ENCODE results near the gene MIF4GD.
"Not testable (repeated sequence)": the region's sequence is repeated elsewhere in the genome, so short reads cannot be mapped to it uniquely, and the experiment has no call there.

The MIF4GD gene

GRCh38 chr17:75301502-75302206 lies 30.6 kb upstream of the MIF4GD start:
- Histone ChIP-seq H3K4me3 (ENCODE audit: low read depth in 1 of 2, low read length in 2 of 2) (no peak overlapping the region), H3K27me3 (ENCODE audit: low read depth, low read length) (no peaks in the 10 kb centered on the region), H3K36me3 (ENCODE audit: control insufficient read depth in 1 of 2, insufficient read depth in 2 of 2, low read length in 2 of 2) (no peaks in the 10 kb centered on the region), H3K27ac (ENCODE audit: low read length) (no peak overlapping the region), H3K9me3 (ENCODE audit: control insufficient read depth in 1 of 2, low read length in 2 of 2) (no peaks in the 10 kb centered on the region), H3K4me1 (ENCODE audit: control insufficient read depth in 1 of 2, insufficient read depth in 2 of 2, low read length in 2 of 2) (no peaks in the 10 kb centered on the region)

GRCh38 chr17:75301049-75301448 lies 30.0 kb upstream of the MIF4GD start:
- no peaks in the 10 kb centered on the region for H3K9me3 ChIP-seq (ENCODE audit: control insufficient read depth in 1 of 2, low read length in 2 of 2)
- no peaks in the 10 kb centered on the region for H3K36me3 ChIP-seq (ENCODE audit: control insufficient read depth in 1 of 2, insufficient read depth in 2 of 2, low read length in 2 of 2)
- no peaks in the 10 kb centered on the region for H3K4me1 ChIP-seq (ENCODE audit: control insufficient read depth in 1 of 2, insufficient read depth in 2 of 2, low read length in 2 of 2)
- H3K27ac ChIP-seq (ENCODE audit: low read length) = no peak overlapping the region
- H3K27me3 ChIP-seq (ENCODE audit: low read depth, low read length) = no peaks in the 10 kb centered on the region
- no peak overlapping the region for H3K4me3 ChIP-seq (ENCODE audit: low read depth in 1 of 2, low read length in 2 of 2)

GRCh38 chr17:75300280-75300679 lies 29.2 kb upstream of the MIF4GD start:
- Histone ChIP-seq H3K27me3 (ENCODE audit: low read depth, low read length) (no peaks in the 10 kb centered on the region), H3K27ac (ENCODE audit: low read length) (no peak overlapping the region), H3K9me3 (ENCODE audit: control insufficient read depth in 1 of 2, low read length in 2 of 2) (no peaks in the 10 kb centered on the region), H3K36me3 (ENCODE audit: control insufficient read depth in 1 of 2, insufficient read depth in 2 of 2, low read length in 2 of 2) (no peaks in the 10 kb centered on the region), H3K4me3 (ENCODE audit: low read depth in 1 of 2, low read length in 2 of 2) (no peak overlapping the region), H3K4me1 (ENCODE audit: control insufficient read depth in 1 of 2, insufficient read depth in 2 of 2, low read length in 2 of 2) (peaks cover 0 to 5% of the 10 kb centered on the region in 2 donors)

GRCh38 chr17:75295201-75296158 lies 24.4 kb upstream of the MIF4GD start:
- peak overlapping the region; percentile 95 for H3K27ac ChIP-seq (ENCODE audit: low read length)
- H3K4me3 ChIP-seq (ENCODE audit: low read depth in 1 of 2, low read length in 2 of 2) = no peak overlapping the region
- H3K9me3 ChIP-seq (ENCODE audit: control insufficient read depth in 1 of 2, low read length in 2 of 2) = no peaks in the 10 kb centered on the region
- H3K27me3 ChIP-seq (ENCODE audit: low read depth, low read length) = no peaks in the 10 kb centered on the region
- H3K36me3 ChIP-seq (ENCODE audit: control insufficient read depth in 1 of 2, insufficient read depth in 2 of 2, low read length in 2 of 2) = no peaks in the 10 kb centered on the region
- H3K4me1 ChIP-seq (ENCODE audit: control insufficient read depth in 1 of 2, insufficient read depth in 2 of 2, low read length in 2 of 2) = peaks cover 0 to 6% of the 10 kb centered on the region in 2 donors

- H3K4me1 ChIP-seq (ENCODE audit: control insufficient read depth in 1 of 2, insufficient read depth in 2 of 2, low read length in 2 of 2); H3K9me3 ChIP-seq (ENCODE audit: control insufficient read depth in 1 of 2, low read length in 2 of 2); H3K4me3 ChIP-seq (ENCODE audit: low read depth in 1 of 2, low read length in 2 of 2); H3K36me3 ChIP-seq (ENCODE audit: control insufficient read depth in 1 of 2, insufficient read depth in 2 of 2, low read length in 2 of 2); H3K27ac ChIP-seq (ENCODE audit: low read length); H3K27me3 ChIP-seq (ENCODE audit: low read depth, low read length): not testable (repeated sequence)
These were observed 21.9 kb upstream of the MIF4GD start for GRCh38 chr17:75292810-75293448.

GRCh38 chr17:75289832-75290337 lies 18.9 kb upstream of the MIF4GD start:
- Histone ChIP-seq H3K4me3 (ENCODE audit: low read depth in 1 of 2, low read length in 2 of 2) (peak overlapping the region; percentile 84 to 95), H3K27ac (ENCODE audit: low read length) (peak overlapping the region; percentile 93), H3K36me3 (ENCODE audit: control insufficient read depth in 1 of 2, insufficient read depth in 2 of 2, low read length in 2 of 2) (no peaks in the 10 kb centered on the region), H3K4me1 (ENCODE audit: control insufficient read depth in 1 of 2, insufficient read depth in 2 of 2, low read length in 2 of 2) (peaks cover 0 to 7% of the 10 kb centered on the region in 2 donors), H3K27me3 (ENCODE audit: low read depth, low read length) (no peaks in the 10 kb centered on the region), H3K9me3 (ENCODE audit: control insufficient read depth in 1 of 2, low read length in 2 of 2) (no peaks in the 10 kb centered on the region)

GRCh38 chr17:75289115-75289831 lies 18.2 kb upstream of the MIF4GD start, which contains the start of gene SLC25A19:
Gene SLC25A19 (minus strand): TSS chr17:75289433. CDS start chr17:75286764, 2,669 bp downstream.
- Histone ChIP-seq H3K27me3 (ENCODE audit: low read depth, low read length) (no peaks in the 10 kb centered on the region), H3K9me3 (ENCODE audit: control insufficient read depth in 1 of 2, low read length in 2 of 2) (no peaks in the 10 kb centered on the region), H3K36me3 (ENCODE audit: control insufficient read depth in 1 of 2, insufficient read depth in 2 of 2, low read length in 2 of 2) (no peaks in the 10 kb centered on the region), H3K4me1 (ENCODE audit: control insufficient read depth in 1 of 2, insufficient read depth in 2 of 2, low read length in 2 of 2) (peaks cover 0 to 7% of the 10 kb centered on the region in 2 donors), H3K4me3 (ENCODE audit: low read depth in 1 of 2, low read length in 2 of 2) (peak within 1 kb of the TSS; percentile 84 to 95), H3K27ac (ENCODE audit: low read length) (peak within 1 kb of the TSS; percentile 93)

GRCh38 chr17:75288770-75289114 lies 17.7 kb upstream of the MIF4GD start:
- H3K4me1 ChIP-seq (ENCODE audit: control insufficient read depth in 1 of 2, insufficient read depth in 2 of 2, low read length in 2 of 2) = peaks cover 0 to 7% of the 10 kb centered on the region in 2 donors
- H3K9me3 ChIP-seq (ENCODE audit: control insufficient read depth in 1 of 2, low read length in 2 of 2) = no peaks in the 10 kb centered on the region
- H3K27ac ChIP-seq (ENCODE audit: low read length) = peak overlapping the region; percentile 63
- no peaks in the 10 kb centered on the region for H3K27me3 ChIP-seq (ENCODE audit: low read depth, low read length)
- H3K4me3 ChIP-seq (ENCODE audit: low read depth in 1 of 2, low read length in 2 of 2) = peak overlapping the region; percentile 84 to 95
- H3K36me3 ChIP-seq (ENCODE audit: control insufficient read depth in 1 of 2, insufficient read depth in 2 of 2, low read length in 2 of 2) = no peaks in the 10 kb centered on the region

- Histone ChIP-seq H3K27me3 (ENCODE audit: low read depth, low read length) (no peaks in the 10 kb centered on the region), H3K4me1 (ENCODE audit: control insufficient read depth in 1 of 2, insufficient read depth in 2 of 2, low read length in 2 of 2) (peaks cover 0 to 7% of the 10 kb centered on the region in 2 donors), H3K4me3 (ENCODE audit: low read depth in 1 of 2, low read length in 2 of 2) (peak overlapping the region; percentile 84 to 95), H3K27ac (ENCODE audit: low read length) (peak overlapping the region; percentile 63), H3K36me3 (ENCODE audit: control insufficient read depth in 1 of 2, insufficient read depth in 2 of 2, low read length in 2 of 2) (peaks cover 0 to 2% of the 10 kb centered on the region in 2 donors), H3K9me3 (ENCODE audit: control insufficient read depth in 1 of 2, low read length in 2 of 2) (no peaks in the 10 kb centered on the region)
These were observed 17.3 kb upstream of the MIF4GD start for GRCh38 chr17:75288359-75288758.

- H3K4me3 ChIP-seq (ENCODE audit: low read depth in 1 of 2, low read length in 2 of 2) = no peak overlapping the region
- no peaks in the 10 kb centered on the region for H3K27me3 ChIP-seq (ENCODE audit: low read depth, low read length)
- H3K4me1 ChIP-seq (ENCODE audit: control insufficient read depth in 1 of 2, insufficient read depth in 2 of 2, low read length in 2 of 2) = peaks cover 0 to 7% of the 10 kb centered on the region in 2 donors
- peaks cover 0 to 4% of the 10 kb centered on the region in 2 donors for H3K36me3 ChIP-seq (ENCODE audit: control insufficient read depth in 1 of 2, insufficient read depth in 2 of 2, low read length in 2 of 2)
- H3K27ac ChIP-seq (ENCODE audit: low read length) = no peak overlapping the region
- no peaks in the 10 kb centered on the region for H3K9me3 ChIP-seq (ENCODE audit: control insufficient read depth in 1 of 2, low read length in 2 of 2)
These were observed 16.2 kb upstream of the MIF4GD start for GRCh38 chr17:75287221-75287620.

All from muscle layer of duodenum (tissue), 2 donors.